HG03159 (cell line): ENCODE data around the gene F10.

Source experiments
- ATAC-seq: cut with Tn5 transposase; IDR thresholded peaks from one replicate; pipeline ENCODE4 v1.9.1; 2021; ENCODE audit warnings: mild to moderate bottlenecking, moderate library complexity; ENCODE audit not compliant: unreplicated experiment

Gene F10

DNA sequence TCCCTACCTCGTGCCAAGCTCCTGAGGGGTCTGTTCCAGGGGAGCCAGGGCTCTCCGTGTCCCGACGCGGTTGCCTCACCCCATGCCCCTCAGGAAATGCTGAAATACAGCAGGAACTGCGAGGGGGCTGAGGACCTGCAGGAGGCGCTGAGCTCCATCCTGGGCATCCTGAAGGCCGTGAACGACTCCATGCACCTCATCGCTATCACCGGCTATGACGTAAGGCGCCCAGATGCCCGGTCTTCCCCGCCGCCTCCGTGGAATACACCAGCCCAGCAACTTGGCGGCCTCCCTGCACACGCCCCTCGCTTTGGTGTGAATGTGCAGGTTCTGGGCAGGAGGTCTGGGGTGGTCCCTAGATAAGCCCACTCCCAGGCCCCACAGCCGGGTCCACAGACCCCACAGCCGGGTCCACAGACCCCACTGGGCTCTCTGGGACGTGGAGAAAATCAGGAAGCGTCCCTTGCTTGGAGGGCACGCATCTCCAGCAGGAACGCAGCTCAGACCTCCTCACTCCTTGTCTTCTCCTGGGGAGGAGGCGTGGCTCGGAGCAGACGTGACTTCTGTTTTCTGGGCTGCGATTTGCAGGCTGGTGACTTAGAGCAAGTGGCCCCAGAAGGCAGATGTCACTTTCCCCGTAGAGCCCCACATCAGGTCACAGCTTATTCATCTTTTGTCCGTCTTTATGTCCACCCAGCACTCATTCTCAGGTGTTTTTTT, 36.4 kb upstream of the F10 start:
- no peak for ATAC-seq

DNA sequence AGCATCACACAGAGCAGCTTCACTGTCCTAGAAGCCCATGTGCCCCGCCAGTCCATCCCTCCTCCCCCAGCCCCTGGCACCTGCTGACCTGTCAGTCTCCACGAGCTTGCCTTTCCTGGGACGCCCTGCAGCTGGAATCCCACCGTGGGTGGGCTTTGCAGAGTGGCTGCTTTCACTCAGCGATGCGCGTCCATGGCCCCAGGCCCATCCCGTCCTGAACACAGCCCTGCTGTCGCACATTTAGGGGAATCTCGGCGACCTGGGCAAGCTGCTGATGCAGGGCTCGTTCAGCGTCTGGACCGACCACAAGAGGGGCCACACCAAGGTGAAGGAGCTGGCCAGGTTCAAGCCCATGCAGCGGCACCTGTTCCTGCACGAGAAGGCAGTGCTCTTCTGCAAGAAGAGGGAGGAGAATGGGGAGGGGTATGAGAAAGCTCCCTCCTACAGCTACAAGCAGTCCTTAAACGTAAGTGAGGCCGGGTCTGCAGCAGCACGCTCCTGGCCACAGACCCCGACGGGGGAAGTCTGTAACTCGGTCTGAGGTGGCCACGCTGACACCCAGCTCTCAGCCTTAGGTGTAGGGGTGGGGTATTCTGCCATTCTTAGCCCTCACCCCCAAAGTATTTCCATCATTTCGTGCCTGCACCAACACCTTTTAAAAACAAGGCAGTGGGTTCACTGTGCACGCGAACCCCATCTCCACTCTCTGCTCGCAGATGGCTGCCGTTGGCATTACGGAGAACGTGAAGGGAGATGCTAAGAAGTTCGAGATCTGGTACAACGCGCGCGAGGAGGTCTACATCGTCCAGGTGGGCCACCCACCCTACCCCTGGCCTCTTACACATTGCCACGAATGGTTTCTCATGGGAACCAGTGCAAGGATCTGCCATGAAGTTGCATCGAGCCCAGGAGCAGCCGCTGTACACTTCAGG, 35.3 kb upstream of the F10 start:
- ATAC-seq, result no peak

DNA sequence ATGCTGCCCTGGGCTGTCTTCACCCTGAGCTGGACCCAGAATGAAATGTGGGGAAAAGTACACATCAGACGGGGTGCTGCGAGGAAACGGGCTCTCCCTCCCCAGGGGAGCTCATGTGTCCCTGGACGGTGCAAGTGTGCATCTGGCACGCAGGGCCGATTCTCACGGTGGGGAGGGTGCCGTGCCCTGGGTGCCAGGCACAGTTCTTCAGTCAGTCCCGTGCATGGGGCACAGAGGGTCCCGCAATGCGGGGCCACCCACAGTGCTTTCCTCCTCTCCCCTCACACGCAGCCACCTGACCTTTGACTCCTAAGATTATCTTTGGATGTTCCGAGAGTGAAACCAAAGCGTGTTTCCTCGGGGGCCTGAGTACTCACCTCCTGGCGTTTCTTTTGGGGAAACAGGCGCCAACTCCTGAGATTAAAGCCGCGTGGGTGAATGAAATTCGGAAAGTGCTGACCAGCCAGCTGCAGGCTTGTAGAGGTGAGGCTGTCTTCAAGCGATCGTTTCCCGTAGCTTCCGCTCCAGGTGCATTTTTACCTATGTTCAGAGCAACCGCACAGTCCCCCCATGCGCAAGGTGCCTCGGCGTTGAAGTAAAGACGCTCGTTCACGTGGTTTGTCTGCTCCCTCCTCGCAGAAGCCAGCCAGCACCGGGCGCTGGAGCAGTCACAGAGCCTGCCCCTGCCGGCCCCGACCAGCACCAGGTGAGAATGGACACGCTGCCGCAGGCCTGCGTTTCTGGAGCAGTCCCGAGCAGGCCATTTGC, 34.5 kb upstream of the F10 start:
- ATAC-seq, result no peak

DNA sequence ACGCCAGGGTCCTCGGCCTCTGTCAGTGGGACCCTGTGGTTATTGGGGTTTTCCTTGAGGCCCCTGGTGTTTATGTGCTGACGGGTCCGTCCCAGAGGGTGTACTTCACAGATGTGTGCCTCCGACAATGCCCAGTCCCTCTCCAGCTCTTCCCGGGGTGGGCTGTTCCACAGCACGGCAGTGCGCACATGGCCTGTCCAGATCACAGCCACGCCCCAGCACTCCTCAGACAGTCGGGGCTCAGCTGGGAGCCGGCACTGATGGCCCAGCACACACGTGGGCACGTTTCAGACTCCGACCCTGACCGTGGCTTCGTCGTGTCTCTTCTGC, 33.9 kb upstream of the F10 start:
- ATAC-seq, result no peak

DNA sequence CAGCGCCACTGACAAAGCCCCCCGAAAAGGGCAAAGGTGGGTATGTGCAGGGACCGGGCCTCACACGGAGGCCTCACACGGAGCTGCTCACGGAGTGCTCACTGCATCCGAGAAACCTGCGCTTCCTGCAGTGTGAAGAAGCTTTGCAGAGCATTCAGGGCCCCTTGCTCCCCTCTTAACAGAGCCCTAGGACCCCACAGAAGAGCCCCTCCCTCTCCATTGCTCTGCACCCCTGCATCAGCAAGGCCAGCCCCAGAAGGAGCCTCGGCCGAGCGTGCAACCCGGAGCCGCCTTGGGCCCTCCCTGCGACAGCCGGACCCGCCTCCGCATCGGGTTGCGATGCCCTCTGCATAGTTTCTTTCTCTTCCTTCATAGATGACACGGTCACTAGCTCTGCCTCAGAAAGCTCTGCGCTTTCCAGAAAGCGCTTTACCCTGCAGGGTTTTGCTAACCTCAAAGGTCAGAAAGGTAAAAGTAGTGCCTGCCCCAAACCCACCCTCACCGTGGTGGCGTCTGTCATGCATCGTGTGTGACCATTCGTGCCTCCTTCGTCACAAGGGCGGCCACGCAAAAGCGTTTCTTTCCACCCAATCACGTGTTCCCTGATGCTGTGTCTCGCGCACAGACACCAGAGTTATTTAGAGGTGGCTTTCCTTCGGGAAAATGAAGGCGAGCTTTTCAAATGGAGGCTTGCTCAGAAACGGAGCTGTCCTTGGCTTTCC, 32.7 kb upstream of the F10 start:
- no peak for ATAC-seq

DNA sequence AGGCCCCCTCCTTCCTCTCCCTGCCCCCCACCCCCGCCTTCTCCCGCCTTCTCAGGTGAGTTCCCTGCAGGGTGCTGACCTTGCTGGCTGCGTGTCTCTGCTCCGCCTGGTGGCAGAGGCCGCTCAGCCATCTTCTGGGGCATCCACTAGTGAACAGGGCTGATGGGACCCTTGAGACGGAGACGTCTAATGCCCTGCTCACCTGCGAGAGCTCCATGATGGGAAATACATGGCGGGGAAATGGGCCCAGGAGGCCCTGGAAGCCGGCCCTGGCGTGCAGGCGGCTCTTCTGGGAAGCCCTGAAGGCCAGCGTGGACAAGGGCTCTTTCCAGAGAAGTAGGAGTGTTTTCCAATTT, 32.2 kb upstream of the F10 start:
- no peak for ATAC-seq

DNA sequence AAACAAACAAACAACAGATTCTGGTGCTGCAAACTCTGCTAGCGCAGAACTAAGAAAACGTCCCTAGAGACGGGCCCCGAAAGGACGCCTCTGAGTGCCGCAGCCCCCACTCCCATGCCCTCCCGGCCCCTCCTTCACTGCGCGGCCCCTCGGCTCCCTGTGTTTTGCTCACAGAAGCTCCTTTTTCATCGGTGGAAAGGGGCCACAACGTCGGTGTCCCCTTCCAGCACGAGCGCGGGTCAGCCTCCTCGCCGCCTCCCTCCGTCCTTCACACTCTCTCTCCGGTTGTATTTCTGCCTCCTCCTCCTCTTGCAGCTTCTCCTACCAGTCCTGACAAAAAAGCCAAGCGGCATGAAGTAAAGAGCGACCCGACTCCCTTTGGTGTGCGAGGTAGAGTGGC, 31.8 kb upstream of the F10 start:
- no peak for ATAC-seq

DNA sequence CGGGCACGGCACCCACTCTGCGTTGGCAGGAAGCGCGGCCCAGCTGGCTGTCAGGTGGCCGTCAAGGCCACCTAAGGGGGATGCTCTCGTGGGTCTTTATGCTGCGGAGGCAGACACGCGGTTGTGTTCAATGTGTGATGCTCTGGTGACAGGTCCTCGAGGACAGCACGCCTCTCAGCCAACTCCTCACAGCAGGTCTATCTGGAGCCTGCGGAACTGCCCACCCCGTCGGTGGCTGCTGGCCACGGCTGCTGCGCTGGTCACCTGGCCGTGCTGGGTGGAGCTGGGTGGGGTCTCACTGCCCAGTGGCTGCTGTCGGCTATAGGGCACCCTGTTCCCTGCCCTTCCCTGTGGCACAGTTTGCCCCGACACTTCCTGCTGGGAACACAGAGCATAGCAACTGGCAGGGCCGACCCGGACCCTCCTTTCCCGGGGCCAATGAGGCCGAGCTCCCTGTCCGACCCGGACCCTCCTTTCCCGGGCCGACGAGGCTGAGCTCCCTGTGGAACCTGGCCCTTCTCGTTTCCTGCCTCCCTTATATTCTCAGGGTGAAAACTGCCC, 31.3 kb upstream of the F10 start:
- no peak for ATAC-seq

DNA sequence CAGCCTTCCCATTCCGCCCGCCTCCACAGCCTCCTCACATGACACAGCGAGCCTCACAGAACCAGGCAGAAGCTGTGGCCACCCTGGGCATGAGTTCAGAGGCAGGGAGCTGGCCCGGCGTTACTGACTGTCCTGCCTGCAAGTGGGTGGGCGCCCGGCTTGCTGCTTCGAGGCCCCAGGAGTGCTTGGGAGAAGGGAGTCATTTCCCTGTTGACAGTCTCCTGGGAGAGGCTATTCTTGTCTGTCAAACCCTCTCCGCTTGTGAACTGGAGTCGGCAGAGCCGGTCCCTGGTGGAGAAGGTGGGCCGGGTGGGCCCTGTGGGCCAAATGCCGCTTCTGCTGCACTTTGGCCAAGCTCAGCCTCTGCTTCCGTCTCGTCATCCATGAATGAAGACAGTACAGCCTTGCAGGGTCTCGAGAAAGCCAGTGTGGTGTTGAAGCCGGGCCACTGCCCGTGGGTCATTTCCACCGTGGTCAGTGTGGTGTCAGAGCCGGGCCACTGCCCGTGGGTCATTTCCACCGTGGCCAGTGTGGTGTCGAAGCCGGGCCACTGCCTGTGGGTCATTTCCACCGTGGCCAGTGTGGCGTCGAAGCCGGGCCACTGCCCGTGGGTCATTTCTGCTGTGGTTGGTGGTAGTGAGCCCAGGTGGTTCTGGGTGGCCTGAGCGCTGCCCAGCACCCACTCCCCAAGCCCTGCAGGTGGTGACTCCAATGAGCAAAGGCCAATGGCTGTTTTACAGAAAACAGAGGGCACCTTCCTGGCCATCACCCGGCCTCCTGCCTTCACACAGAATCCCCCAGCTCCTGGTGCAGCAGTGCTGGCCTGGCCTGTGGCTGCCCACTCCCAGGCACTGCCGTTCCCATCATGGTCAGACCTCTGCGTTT, 30.5 kb upstream of the F10 start:
- ATAC-seq, result no peak

DNA sequence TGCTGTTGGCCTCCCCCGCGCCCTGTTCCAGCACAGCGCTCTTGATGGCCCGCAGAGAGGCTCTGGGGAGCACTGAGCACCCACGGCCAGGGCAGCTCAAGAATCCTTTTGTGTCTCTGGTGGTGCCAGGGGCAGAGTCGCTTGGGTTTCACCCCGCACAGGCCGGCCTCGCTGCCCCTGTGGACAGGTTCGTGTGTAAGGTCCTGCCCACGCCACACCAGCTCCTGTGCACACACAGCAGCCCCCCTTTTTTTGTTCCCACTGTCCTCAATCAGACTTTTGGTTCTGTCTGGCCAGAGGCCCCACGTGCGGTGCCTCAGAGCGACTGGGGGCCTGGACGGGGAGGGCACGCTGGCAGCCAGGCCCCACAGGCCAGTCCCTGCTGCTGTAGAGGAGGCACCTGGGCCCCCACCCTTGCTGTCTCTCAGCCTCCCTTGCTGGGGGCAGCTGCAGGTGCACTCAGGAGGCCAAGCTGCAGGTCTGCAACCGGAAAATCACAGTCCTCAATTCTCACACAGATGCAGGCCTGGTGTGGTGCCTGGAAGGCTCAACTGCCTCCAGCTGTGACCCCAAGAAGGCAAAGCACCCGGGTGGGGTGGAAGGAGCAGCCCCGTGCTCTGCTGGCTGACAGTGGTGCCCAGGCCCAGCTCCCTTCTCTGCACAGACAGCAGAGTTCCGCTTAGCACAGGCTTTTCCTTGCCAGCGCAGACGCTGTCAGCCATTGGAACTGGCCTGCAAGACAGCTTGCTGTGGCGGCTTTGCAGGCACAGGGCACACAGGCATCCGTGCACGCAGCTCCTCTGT, 29.6 kb upstream of the F10 start:
- ATAC-seq, result no peak

DNA sequence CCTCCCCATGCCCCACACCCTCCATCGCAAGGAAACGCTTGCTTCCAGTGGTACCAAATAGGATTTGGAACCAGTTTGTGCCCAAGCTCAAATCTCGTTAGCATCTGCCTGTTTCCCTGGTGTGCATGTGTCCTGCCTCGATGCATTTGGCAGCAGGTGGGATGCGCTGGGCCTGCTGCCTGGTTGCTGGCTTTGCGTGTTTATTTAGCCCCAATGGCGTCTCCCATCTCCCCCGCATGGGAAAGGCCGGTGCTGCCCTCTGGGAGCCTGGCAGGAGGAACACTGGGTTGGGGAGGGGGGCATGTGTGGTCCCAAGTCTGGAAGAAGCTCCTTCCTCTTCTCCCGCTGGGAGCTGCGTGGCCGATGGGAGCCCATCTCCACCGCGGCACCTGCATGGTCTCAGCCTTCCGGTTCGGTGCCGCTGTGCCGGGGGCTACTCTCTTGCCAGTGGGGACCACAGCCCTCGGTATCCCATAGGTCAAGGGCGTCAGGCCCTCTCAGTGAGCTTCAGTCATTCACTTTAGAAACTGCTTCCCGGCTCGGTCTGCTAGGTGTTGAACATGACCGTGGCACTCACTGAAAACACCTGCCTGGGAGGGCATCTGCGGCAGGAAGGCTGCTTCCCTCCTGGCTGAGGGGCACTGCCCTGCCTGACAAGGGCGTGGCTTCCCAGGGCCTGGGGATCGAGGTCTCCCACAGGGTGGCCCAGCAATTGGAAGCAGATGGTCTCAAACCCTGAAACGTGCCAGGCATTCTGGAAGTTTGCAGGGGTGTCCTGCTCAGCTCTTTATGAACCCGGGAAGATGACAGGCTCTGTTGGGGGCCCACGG, 28.8 kb upstream of the F10 start:
- no peak for ATAC-seq

DNA sequence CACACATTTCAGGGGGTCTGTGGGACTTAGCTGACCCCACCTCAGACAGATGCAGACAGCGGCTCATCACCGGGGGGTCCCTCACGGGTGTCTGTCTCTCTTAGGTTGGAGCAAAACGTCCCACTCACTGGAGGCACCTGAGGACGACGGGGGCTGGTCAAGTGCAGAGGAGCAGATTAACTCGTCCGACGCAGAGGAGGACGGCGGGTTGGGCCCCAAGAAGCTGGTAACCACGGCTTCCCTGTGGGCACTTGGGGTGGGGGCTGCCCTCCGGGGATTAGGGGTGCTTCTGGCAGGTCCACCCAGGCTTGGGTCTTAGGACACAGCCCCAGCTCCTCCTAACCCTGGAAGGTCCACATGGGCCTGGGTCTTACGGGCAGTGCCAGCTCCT, 28.2 kb upstream of the F10 start:
- ATAC-seq, result no peak

DNA sequence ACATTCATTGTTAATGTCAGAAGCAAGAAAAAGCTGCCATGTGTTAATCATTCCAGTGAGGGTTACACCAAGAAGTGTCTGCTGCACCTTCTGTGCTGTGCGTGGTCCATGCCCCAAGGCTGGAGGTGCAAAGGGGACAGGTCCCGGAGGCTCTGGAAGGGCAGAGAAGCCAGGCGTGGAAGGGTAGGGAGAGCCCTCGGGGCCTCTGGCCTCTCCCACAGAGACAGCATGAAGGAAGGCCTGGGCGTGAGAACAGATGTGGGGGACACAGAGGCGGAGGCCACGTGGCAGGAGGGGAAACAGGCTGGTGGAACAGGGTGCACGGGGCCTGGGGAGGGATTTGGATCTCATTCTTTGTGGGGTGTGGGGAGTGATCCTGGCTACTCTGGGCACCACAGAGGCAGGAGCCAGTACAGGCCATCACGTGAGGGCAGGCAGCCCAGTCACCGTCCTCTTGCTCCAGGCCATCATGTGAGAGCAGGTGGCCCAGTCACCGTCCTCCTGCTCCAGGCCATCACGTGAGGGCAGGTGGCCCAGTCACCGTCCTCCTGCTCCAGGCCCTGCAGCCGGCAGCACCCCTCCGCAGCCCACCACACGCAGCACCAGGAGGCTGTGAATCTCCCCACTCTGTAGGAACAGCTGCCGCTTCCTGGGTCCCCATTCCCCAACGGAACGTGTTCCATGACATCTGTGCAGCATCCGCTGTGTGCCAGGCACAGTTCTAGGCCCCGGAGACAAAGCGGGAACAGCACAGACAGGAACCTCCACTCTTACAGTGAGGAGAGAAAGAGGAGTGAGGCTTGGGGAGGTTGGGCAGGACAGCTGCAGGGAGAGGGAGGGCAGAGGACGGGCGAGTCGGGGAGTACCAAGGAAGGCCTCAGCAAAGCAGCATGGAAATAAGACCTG, 27.2 kb upstream of the F10 start:
- ATAC-seq, result no peak

DNA sequence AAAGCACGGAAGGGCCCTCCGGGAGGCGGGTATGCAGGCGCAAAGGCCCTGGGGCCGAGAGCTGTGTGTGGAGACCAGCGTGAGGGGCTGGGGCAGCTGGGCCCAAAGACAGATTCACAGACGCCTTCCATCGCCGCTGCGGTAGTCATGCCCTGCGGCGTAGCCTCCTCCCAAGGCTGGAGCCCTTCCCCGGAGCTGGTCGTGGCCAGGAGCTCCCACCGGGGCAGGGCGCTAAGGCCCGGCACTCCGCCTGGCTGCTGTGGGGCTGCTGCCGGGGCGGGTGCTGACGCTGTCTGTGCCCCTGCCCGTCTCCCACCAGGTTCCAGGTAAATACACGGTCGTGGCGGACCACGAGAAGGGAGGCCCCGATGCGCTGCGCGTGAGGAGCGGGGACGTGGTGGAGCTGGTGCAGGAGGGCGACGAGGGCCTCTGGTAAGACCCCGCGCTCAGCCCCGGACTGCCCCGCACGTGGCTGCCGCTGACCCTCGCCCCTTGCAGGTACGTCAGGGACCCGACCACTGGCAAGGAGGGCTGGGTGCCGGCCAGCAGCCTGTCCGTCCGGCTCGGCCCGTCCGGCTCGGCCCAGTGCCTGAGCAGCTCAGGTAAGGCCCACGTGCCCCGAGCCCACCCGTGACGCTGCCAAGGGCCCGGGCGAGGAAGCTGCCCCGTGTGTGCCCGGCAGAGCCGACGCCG, 26.4 kb upstream of the F10 start:
- no peak for ATAC-seq

DNA sequence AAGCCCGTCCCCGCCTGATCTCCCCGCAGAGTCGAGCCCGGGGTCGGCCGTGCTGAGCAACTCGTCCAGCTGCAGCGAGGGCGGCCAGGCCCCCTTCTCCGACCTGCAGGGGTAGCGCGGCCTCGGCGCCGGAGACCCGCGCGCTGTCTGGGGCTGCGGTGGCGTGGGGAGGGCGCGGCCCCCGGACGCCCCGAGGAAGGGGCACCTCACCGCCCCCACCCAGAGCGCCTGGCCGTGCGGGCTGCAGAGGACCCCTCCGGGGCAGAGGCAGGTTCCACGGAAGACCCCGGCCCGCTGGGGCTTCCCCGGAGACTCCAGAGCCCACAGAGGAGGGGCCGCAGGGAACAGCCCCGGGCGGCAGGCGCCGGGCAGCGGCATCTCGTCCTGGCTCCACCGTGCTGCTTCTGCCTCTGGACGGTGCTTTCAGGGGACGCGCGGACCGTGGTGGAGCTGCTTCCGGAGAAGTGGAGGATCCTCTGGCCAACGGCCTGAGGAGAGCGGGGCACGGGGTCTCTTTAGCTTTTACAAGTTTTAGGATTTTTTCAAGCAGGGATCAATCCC, 25.8 kb upstream of the F10 start:
- ATAC-seq, result no peak

DNA sequence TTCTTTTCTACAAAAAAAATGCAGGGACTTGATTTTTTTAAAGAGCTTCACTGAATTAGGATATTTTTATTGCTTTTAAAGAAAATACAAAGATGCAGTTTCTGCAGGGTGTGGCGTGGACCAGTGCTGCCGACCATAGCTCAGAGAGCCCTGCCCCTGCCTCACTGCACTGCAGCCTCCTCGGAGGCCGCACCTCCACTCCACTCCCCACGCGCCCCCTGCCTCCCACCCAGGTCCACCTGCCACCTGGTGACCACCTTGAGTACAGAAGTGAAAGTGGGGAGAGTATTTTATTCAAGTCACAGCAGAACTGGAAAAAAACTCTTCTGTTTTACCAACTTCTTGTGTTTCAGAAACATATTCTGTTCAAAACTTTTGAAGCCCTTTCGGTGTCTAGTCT, 24.9 kb upstream of the F10 start:
- no peak for ATAC-seq
